ENCODE measurements around the gene SMIM5. TPM values are rescaled to one million over a fixed set of nuclear protein-coding genes. Genes with fewer than 3 reads are reported as not detected.
"Not testable (repeated sequence)": the region's sequence is repeated elsewhere in the genome, so short reads cannot be mapped to it uniquely, and the experiment has no call there.

Gene SMIM5
- total RNA-seq, 1 donor from 2014 or later, result 1.7 TPM

- ChIA-PET CTCF (interaction anchor here (7.4 to 11.7 kb wide), 2 partner anchors 16 to 113 kb away, joined by 72 to 346 read pairs; no protein-coding TSS in a partner anchor), POLR2A (no interaction called here)
- peaks cover 13% of the 10 kb centered on the region for H3K4me1 Mint-ChIP-seq
- no peak for ATAC-seq (ENCODE audit: low read depth)
- DNase-seq, result no peak
- no peak for TF ChIP-seq CTCF (IDR thresholded peaks at IDR 0.05)
- no peaks in the 10 kb centered on the region for H3K27me3 Mint-ChIP-seq
- intact Hi-C loops (cut with micrococcal nuclease), result no loop called here
- H3K9me3 Mint-ChIP-seq, result no peaks in the 10 kb centered on the region
- H3K27ac Mint-ChIP-seq, result no peak overlapping the region
- peaks cover 3% of the 10 kb centered on the region for H3K36me3 Mint-ChIP-seq (ENCODE audit: low read depth)
- H3K4me3 Mint-ChIP-seq, result no peak overlapping the region
Measured at GRCh38 chr17:75637143-75637538, 3.9 kb downstream of the SMIM5 start.

GRCh38 chr17:75637551-75637950 is 4.3 kb downstream of the SMIM5 start:
- ChIA-PET POLR2A (no interaction called here), CTCF (interaction anchor here (7.4 to 11.7 kb wide), 2 partner anchors 16 to 112 kb away, joined by 72 to 346 read pairs; no protein-coding TSS in a partner anchor)
- no peak overlapping the region for H3K4me3 Mint-ChIP-seq
- intact Hi-C loops (cut with micrococcal nuclease), result no loop called here
- TF ChIP-seq CTCF (IDR thresholded peaks at IDR 0.05), result no peak
- DNase-seq (no peak), ATAC-seq (ENCODE audit: low read depth) (no peak)
- H3K27ac Mint-ChIP-seq, result no peak overlapping the region
- no peaks in the 10 kb centered on the region for H3K27me3 Mint-ChIP-seq
- H3K4me1 Mint-ChIP-seq, result peaks cover 13% of the 10 kb centered on the region
- peaks cover 3% of the 10 kb centered on the region for H3K36me3 Mint-ChIP-seq (ENCODE audit: low read depth)
- no peaks in the 10 kb centered on the region for H3K9me3 Mint-ChIP-seq

- CTCF ChIA-PET, result interaction anchor here (7.4 to 11.7 kb wide), 2 partner anchors 15 to 112 kb away, joined by 72 to 346 read pairs; no protein-coding TSS in a partner anchor
- ATAC-seq (ENCODE audit: low read depth); H3K27me3 Mint-ChIP-seq; DNase-seq; H3K36me3 Mint-ChIP-seq (ENCODE audit: low read depth); intact Hi-C loops (cut with micrococcal nuclease); POLR2A ChIA-PET; H3K9me3 Mint-ChIP-seq; H3K4me1 Mint-ChIP-seq; H3K27ac Mint-ChIP-seq; H3K4me3 Mint-ChIP-seq: not testable (repeated sequence)
Measured at GRCh38 chr17:75638039-75638438, 4.8 kb downstream of the SMIM5 start.

- Mint-ChIP-seq H3K4me3 (no peak overlapping the region), H3K27ac (no peak overlapping the region), H3K36me3 (ENCODE audit: low read depth) (peaks cover 3% of the 10 kb centered on the region), H3K9me3 (no peaks in the 10 kb centered on the region), H3K4me1 (peaks cover 2% of the 10 kb centered on the region), H3K27me3 (no peaks in the 10 kb centered on the region)
- ATAC-seq (ENCODE audit: low read depth) (no peak), DNase-seq (no peak)
- POLR2A ChIA-PET, result no interaction called here
- CTCF ChIA-PET, result interaction anchor here (7.4 to 11.7 kb wide), 2 partner anchors 14 to 111 kb away, joined by 72 to 346 read pairs; no protein-coding TSS in a partner anchor
- no peak for TF ChIP-seq CTCF (IDR thresholded peaks at IDR 0.05)
- intact Hi-C loops (cut with micrococcal nuclease), result no loop called here
Measured at GRCh38 chr17:75638893-75639292, 5.7 kb downstream of the SMIM5 start.

GRCh38 chr17:75639327-75639726 is 6.1 kb downstream of the SMIM5 start:
- no peaks in the 10 kb centered on the region for H3K9me3 Mint-ChIP-seq
- ATAC-seq (ENCODE audit: low read depth), result no peak
- H3K27me3 Mint-ChIP-seq, result no peaks in the 10 kb centered on the region
- H3K27ac Mint-ChIP-seq, result no peak overlapping the region
- DNase-seq, result no peak
- ChIA-PET POLR2A (no interaction called here), CTCF (interaction anchor here (11.7 kb wide), 1 partner anchor 110 kb away, joined by 346 read pairs; no protein-coding TSS in a partner anchor)
- no peak for TF ChIP-seq CTCF (IDR thresholded peaks at IDR 0.05)
- H3K4me1 Mint-ChIP-seq, result no peaks in the 10 kb centered on the region
- H3K36me3 Mint-ChIP-seq (ENCODE audit: low read depth), result peaks cover 3% of the 10 kb centered on the region
- H3K4me3 Mint-ChIP-seq, result no peak overlapping the region
- intact Hi-C loops (cut with micrococcal nuclease), result no loop called here
